Measurements from ENCODE around the gene FAM168A.
A peak's percentile ranks its signal among the peaks of the same experiment; 100 is the strongest.

Gene FAM168A

GRCh38 chr11:73430326-73430725, 167.6 kb downstream of the FAM168A start:
- TF ChIP-seq, protein P1, sequence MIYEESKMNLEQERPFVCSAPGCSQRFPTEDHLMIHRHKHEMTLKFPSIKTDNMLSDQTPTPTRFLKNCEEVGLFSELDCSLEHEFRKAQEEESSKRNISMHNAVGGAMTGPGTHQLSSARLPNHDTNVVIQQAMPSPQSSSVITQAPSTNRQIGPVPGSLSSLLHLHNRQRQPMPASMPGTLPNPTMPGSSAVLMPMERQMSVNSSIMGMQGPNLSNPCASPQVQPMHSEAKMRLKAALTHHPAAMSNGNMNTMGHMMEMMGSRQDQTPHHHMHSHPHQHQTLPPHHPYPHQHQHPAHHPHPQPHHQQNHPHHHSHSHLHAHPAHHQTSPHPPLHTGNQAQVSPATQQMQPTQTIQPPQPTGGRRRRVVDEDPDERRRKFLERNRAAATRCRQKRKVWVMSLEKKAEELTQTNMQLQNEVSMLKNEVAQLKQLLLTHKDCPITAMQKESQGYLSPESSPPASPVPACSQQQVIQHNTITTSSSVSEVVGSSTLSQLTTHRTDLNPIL (CRISPR knock-in tag; IDR thresholded peaks at IDR 0.05; ENCODE audit: low read depth): no peak
- TF ChIP-seq TOX (CRISPR knock-in tag; IDR thresholded peaks at IDR 0.05; ENCODE audit: borderline replicate concordance): no peak
- TF ChIP-seq, protein P2, sequence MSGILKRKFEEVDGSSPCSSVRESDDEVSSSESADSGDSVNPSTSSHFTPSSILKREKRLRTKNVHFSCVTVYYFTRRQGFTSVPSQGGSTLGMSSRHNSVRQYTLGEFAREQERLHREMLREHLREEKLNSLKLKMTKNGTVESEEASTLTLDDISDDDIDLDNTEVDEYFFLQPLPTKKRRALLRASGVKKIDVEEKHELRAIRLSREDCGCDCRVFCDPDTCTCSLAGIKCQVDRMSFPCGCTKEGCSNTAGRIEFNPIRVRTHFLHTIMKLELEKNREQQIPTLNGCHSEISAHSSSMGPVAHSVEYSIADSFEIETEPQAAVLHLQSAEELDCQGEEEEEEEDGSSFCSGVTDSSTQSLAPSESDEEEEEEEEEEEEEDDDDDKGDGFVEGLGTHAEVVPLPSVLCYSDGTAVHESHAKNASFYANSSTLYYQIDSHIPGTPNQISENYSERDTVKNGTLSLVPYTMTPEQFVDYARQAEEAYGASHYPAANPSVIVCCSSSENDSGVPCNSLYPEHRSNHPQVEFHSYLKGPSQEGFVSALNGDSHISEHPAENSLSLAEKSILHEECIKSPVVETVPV (CRISPR knock-in tag; IDR thresholded peaks at IDR 0.05): no peak
- no peak for TF ChIP-seq ISL1 (CRISPR knock-in tag; IDR thresholded peaks at IDR 0.05)
- TF ChIP-seq ZFP30 (CRISPR knock-in tag; IDR thresholded peaks at IDR 0.05): no peak
- TF ChIP-seq BACH2 (CRISPR knock-in tag; IDR thresholded peaks at IDR 0.05; ENCODE audit: borderline replicate concordance): no peak
- TF ChIP-seq, protein P3, sequence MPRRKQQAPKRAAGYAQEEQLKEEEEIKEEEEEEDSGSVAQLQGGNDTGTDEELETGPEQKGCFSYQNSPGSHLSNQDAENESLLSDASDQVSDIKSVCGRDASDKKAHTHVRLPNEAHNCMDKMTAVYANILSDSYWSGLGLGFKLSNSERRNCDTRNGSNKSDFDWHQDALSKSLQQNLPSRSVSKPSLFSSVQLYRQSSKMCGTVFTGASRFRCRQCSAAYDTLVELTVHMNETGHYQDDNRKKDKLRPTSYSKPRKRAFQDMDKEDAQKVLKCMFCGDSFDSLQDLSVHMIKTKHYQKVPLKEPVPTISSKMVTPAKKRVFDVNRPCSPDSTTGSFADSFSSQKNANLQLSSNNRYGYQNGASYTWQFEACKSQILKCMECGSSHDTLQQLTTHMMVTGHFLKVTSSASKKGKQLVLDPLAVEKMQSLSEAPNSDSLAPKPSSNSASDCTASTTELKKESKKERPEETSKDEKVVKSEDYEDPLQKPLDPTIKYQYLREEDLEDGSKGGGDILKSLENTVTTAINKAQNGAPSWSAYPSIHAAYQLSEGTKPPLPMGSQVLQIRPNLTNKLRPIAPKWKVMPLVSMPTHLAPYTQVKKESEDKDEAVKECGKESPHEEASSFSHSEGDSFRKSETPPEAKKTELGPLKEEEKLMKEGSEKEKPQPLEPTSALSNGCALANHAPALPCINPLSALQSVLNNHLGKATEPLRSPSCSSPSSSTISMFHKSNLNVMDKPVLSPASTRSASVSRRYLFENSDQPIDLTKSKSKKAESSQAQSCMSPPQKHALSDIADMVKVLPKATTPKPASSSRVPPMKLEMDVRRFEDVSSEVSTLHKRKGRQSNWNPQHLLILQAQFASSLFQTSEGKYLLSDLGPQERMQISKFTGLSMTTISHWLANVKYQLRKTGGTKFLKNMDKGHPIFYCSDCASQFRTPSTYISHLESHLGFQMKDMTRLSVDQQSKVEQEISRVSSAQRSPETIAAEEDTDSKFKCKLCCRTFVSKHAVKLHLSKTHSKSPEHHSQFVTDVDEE (CRISPR knock-in tag; IDR thresholded peaks at IDR 0.05): no peak
- no peak for TF ChIP-seq ZFP3 (CRISPR knock-in tag; IDR thresholded peaks at IDR 0.05)
- TF ChIP-seq PATZ1 (CRISPR knock-in tag; IDR thresholded peaks at IDR 0.05; ENCODE audit: borderline replicate concordance): no peak
- no peak for TF ChIP-seq TCF4 (CRISPR knock-in tag; IDR thresholded peaks at IDR 0.05; ENCODE audit: borderline replicate concordance)
- no peak for ATAC-seq

DNA sequence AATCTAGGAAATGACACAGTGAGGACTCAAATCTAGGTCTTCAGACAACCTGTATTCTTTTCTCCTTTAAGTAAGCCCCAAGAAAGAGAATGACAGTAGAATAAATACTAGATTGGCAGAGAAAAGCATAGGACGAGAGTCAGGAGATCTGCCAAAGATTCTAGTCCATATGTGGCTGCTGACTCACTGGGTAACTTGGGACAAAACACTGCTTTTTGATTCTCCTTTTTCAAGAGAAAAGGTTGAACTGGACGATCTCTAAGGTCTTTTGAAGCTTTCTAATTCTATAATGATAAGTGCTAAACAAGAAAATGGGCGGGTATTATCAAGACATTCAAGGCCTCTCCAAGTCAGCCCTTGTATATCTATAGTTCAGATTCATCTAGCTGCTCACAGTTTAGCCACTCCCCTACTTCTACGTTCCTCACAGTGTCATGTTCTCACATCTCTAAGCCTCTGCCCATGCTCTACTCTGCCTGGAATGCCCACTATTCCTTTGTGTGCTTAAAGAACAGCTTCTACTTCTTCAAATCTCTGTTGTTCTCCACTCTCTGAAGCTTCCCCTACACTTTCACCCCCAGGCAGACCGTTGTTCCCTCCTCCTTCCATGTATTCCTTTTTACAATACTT, 168.7 kb downstream of the FAM168A start:
- TF ChIP-seq OSR1 (CRISPR knock-in tag; IDR thresholded peaks at IDR 0.05) (no peak), BACH2 (CRISPR knock-in tag; IDR thresholded peaks at IDR 0.05; ENCODE audit: borderline replicate concordance) (no peak), ZNF565 (CRISPR knock-in tag; conservative IDR thresholded peaks at IDR 0.05; ENCODE audit: low read depth) (no peak), PATZ1 (CRISPR knock-in tag; IDR thresholded peaks at IDR 0.05; ENCODE audit: borderline replicate concordance) (no peak), ISL1 (CRISPR knock-in tag; IDR thresholded peaks at IDR 0.05) (no peak), RARB (CRISPR knock-in tag; IDR thresholded peaks at IDR 0.05) (no peak)
- TF ChIP-seq, protein P4, sequence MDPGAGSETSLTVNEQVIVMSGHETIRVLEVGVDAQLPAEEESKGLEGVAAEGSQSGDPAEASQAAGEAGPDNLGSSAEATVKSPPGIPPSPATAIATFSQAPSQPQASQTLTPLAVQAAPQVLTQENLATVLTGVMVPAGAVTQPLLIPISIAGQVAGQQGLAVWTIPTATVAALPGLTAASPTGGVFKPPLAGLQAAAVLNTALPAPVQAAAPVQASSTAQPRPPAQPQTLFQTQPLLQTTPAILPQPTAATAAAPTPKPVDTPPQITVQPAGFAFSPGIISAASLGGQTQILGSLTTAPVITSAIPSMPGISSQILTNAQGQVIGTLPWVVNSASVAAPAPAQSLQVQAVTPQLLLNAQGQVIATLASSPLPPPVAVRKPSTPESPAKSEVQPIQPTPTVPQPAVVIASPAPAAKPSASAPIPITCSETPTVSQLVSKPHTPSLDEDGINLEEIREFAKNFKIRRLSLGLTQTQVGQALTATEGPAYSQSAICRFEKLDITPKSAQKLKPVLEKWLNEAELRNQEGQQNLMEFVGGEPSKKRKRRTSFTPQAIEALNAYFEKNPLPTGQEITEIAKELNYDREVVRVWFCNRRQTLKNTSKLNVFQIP (CRISPR knock-in tag; IDR thresholded peaks at IDR 0.05; ENCODE audit: borderline replicate concordance, low read depth): no peak
- TF ChIP-seq, protein P3 (CRISPR knock-in tag; IDR thresholded peaks at IDR 0.05): no peak
- ATAC-seq: peak; percentile 98
